H1 (cell line): ENCODE data around the gene HEPHL1. TPM values are rescaled to one million over a fixed set of nuclear protein-coding genes. Genes with fewer than 3 reads are reported as not detected.

Experiments used
- BACH1 ChIP-seq: IDR thresholded peaks from 2 replicates; pipeline ENCODE4 v1.6.1; 2012; ENCODE audit warnings: low read length, improper control_type of control experiment
- CHD7 ChIP-seq: fragments of 300-600 bp; sonication (generic); IDR thresholded peaks from 2 replicates; pipeline ENCODE4 v1.7.1; 2012; ENCODE audit warnings: low read length, moderate library complexity, mild to moderate bottlenecking, inconsistent platforms; ENCODE audit not compliant: insufficient replicate concordance
- HDAC2 ChIP-seq, 2 experiments: fragments of 300-600 bp in 1 of 2; sonication (generic) in 1 of 2; IDR thresholded peaks; 2 replicates each; pipeline ENCODE4 v1.6.1; 2011 to 2012; ENCODE audit warnings: low read depth in 2 of 2, low read length in 2 of 2, mild to moderate bottlenecking in 2 of 2, moderate library complexity in 2 of 2, borderline replicate concordance in 1 of 2, inconsistent platforms in 1 of 2
- POLR2AphosphoS5 ChIP-seq: IDR thresholded peaks from 2 replicates; pipeline ENCODE4 v1.6.1; 2011; ENCODE audit warnings: low read depth, low read length
- SIRT6 ChIP-seq: IDR thresholded peaks from one replicate; pipeline ENCODE4 v1.7.1; 2012; ENCODE audit warnings: low read length, inconsistent platforms
- polyA plus RNA-seq, 7 experiments: library from polyadenylated mRNA; depleted of rRNA in 3 of 7; stranded (reverse) in 5 of 7; unstranded in 2 of 7; fragments of >200 nt in 5 of 7; fragments of 200-250 nt in 2 of 7; gene quantifications; 1 replicate in 5 of 7; 2 replicates in 1 of 7; 4 replicates in 1 of 7; pipeline versions ENCODE4 v1.2.1 to v1.2.3, GENCODE V29; 2011 to 2013; ENCODE audit warnings: missing spikeins in 2 of 7, mixed read lengths in 2 of 7
- total RNA-seq: library from RNA; stranded (reverse); fragmentation: NEBNext Ultra II Directional; extraction: Animal tissue kit (Norgen Biotek cat#: 25700); gene quantifications from 2 replicates; pipeline ENCODE4 v1.2.1, GENCODE V29; 2021

HEPHL1 gene
- total and polyA plus RNA-seq, 2 of the 8 experiments (the other 6 are each of a cell fraction or from before 2014, with no cell fraction given): 0.09 to 0.11 TPM

- TF ChIP-seq CHD7 (no peak), HDAC2 (IDR thresholded peaks at IDR 0.05; ENCODE audit: borderline replicate concordance in 1 of 2, low read depth in 2 of 2, low read length in 2 of 2) (no peak), SIRT6 (no peak), POLR2AphosphoS5 (no peak), BACH1 (no peak)
Measured at GRCh38 chr11:94104734-94105133, 83.6 kb downstream of the HEPHL1 start (continued).
